ENCODE measurements around the gene RXRB. TPM values are rescaled to one million over a fixed set of nuclear protein-coding genes. Genes with fewer than 3 reads are reported as not detected.

The RXRB gene
- total and polyA plus RNA-seq, 2 of the 13 experiments (the other 11 are each of a cell fraction or from before 2014, with no cell fraction given) = 26.7 to 55.7 TPM

DNA sequence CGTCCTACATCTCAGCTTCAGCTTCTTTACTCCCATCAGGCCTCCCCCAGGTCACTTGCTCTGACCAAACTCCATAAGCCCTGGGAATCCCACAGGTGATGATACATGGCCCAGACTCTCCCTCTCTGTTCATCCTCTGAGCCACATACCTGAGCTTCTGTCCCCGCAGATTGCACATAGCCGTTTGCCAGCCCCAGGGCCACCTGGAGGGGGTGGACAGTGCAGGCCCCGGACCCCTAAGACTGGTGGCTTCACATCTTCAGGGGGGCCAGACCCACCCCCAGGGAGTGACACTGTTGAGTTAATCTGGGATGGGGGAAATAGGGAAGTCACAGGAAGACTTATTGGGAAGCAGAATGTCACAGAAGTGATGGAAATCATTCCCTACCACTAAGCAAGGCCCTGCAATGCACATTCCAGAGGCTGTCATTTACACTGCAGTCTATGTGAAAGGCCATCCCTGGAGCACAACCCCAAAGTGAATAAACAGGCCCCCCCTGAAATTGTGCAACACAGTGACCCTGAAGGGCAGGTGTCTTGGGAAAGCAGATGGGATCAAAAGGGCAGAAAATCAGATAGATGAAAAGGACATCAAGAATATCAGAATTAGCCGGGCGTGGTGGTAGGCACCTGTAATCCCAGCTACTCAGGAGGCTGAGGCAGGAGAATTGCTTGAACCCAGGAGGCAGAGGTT lies 2.2 kb downstream of the RXRB start (continued):
- TF ChIP-seq, protein P1, sequence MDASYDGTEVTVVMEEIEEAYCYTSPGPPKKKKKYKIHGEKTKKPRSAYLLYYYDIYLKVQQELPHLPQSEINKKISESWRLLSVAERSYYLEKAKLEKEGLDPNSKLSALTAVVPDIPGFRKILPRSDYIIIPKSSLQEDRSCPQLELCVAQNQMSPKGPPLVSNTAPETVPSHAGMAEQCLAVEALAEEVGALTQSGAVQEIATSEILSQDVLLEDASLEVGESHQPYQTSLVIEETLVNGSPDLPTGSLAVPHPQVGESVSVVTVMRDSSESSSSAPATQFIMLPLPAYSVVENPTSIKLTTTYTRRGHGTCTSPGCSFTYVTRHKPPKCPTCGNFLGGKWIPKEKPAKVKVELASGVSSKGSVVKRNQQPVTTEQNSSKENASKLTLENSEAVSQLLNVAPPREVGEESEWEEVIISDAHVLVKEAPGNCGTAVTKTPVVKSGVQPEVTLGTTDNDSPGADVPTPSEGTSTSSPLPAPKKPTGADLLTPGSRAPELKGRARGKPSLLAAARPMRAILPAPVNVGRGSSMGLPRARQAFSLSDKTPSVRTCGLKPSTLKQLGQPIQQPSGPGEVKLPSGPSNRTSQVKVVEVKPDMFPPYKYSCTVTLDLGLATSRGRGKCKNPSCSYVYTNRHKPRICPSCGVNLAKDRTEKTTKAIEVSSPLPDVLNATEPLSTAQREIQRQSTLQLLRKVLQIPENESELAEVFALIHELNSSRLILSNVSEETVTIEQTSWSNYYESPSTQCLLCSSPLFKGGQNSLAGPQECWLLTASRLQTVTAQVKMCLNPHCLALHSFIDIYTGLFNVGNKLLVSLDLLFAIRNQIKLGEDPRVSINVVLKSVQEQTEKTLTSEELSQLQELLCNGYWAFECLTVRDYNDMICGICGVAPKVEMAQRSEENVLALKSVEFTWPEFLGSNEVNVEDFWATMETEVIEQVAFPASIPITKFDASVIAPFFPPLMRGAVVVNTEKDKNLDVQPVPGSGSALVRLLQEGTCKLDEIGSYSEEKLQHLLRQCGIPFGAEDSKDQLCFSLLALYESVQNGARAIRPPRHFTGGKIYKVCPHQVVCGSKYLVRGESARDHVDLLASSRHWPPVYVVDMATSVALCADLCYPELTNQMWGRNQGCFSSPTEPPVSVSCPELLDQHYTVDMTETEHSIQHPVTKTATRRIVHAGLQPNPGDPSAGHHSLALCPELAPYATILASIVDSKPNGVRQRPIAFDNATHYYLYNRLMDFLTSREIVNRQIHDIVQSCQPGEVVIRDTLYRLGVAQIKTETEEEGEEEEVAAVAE (CRISPR knock-in tag; IDR thresholded peaks at IDR 0.05; ENCODE audit: borderline replicate concordance) = peak; percentile 87
- TF ChIP-seq ATF4 (CRISPR knock-in tag; IDR thresholded peaks at IDR 0.05) = peak in 1 of 2 experiments; percentile 86; a peak in 2 of 4 replicates
- no peak; the same call in 1 of the 2 replicates for TF ChIP-seq ZNF3 (CRISPR knock-in tag; IDR thresholded peaks at IDR 0.05)
- no peak for TF ChIP-seq MLLT10 (CRISPR knock-in tag; IDR thresholded peaks at IDR 0.05)
- no peak for TF ChIP-seq TOPORS (CRISPR knock-in tag; IDR thresholded peaks at IDR 0.05)
- peak; percentile 65; the same call in 1 of the 2 replicates for TF ChIP-seq BHLHE40 (IDR thresholded peaks at IDR 0.05; ENCODE audit: low read length)
- peak; percentile 34; the same call in 1 of the 2 replicates for TF ChIP-seq KAT7 (CRISPR knock-in tag; IDR thresholded peaks at IDR 0.05; ENCODE audit: borderline replicate concordance)
- TF ChIP-seq SRSF9 (IDR thresholded peaks at IDR 0.05; ENCODE audit: borderline replicate concordance, insufficient read depth, low read depth, low read length, poor library complexity, severe bottlenecking) = no peak
- no peak for TF ChIP-seq ATF6 (CRISPR knock-in tag; conservative IDR thresholded peaks at IDR 0.05)
- TF ChIP-seq ZNF605 (CRISPR knock-in tag; IDR thresholded peaks at IDR 0.05) = no peak; the same call in 1 of the 2 replicates
- 0 out of 2 replicates have a peak, but pooled peaks have one; percentile 42 for TF ChIP-seq ZIK1 (CRISPR knock-in tag; IDR thresholded peaks at IDR 0.05; ENCODE audit: borderline replicate concordance, low read depth)
- TF ChIP-seq FOXJ3 (CRISPR knock-in tag; IDR thresholded peaks at IDR 0.05; ENCODE audit: borderline replicate concordance) = peak; percentile 91
- no peak for TF ChIP-seq EZH2 (conservative IDR thresholded peaks at IDR 0.05; ENCODE audit: low read depth, low read length)
- TF ChIP-seq REXO4 (CRISPR knock-in tag; IDR thresholded peaks at IDR 0.05; ENCODE audit: borderline replicate concordance) = no peak
- TF ChIP-seq RAD51 (IDR thresholded peaks at IDR 0.05; ENCODE audit: borderline replicate concordance) = no peak
- no peak for TF ChIP-seq TRIM22 (IDR thresholded peaks at IDR 0.05)
- TF ChIP-seq SMARCC2 (IDR thresholded peaks at IDR 0.05) = no peak
- peak; percentile 77; the same call in 1 of the 2 replicates for TF ChIP-seq ZNF362 (CRISPR knock-in tag; IDR thresholded peaks at IDR 0.05; ENCODE audit: borderline replicate concordance)
